Activated naive CD4-positive, alpha-beta T cell treated with anti-CD3 and anti-CD28 coated beads, Interleukin-2, amount 50 U/mL, for 24 hours (primary cell): ENCODE data around the gene SMDT1.
"Not testable (repeated sequence)": the region's sequence is repeated elsewhere in the genome, so short reads cannot be mapped to it uniquely, and the experiment has no call there.

Source experiments
- H3K27ac Mint-ChIP-seq: one replicate; pipeline ENCODE4 v1.8.0; 2021; ENCODE audit warnings: mild to moderate bottlenecking, mixed read lengths
- H3K27me3 Mint-ChIP-seq: one replicate; pipeline ENCODE4 v1.8.0; 2021; ENCODE audit warnings: mixed read lengths
- H3K36me3 Mint-ChIP-seq: one replicate; pipeline ENCODE4 v1.8.0; 2021; ENCODE audit warnings: mixed read lengths
- H3K4me1 Mint-ChIP-seq: one replicate; pipeline ENCODE4 v1.8.0; 2021; ENCODE audit warnings: mixed read lengths
- H3K4me3 Mint-ChIP-seq: one replicate; pipeline ENCODE4 v1.8.0; 2021; ENCODE audit warnings: mild to moderate bottlenecking, mixed read lengths
- H3K9me3 Mint-ChIP-seq: one replicate; pipeline ENCODE4 v1.8.0; 2021; ENCODE audit warnings: mixed read lengths

Gene SMDT1

GRCh38 chr22:42066937-42067336, 12.6 kb upstream of the SMDT1 start:
- Mint-ChIP-seq H3K9me3 (no peaks in the 10 kb centered on the region), H3K27me3 (no peaks in the 10 kb centered on the region), H3K36me3 (peaks cover 2% of the 10 kb centered on the region), H3K4me3 (no peak overlapping the region), H3K27ac (no peak overlapping the region), H3K4me1 (peaks cover 24% of the 10 kb centered on the region)

DNA sequence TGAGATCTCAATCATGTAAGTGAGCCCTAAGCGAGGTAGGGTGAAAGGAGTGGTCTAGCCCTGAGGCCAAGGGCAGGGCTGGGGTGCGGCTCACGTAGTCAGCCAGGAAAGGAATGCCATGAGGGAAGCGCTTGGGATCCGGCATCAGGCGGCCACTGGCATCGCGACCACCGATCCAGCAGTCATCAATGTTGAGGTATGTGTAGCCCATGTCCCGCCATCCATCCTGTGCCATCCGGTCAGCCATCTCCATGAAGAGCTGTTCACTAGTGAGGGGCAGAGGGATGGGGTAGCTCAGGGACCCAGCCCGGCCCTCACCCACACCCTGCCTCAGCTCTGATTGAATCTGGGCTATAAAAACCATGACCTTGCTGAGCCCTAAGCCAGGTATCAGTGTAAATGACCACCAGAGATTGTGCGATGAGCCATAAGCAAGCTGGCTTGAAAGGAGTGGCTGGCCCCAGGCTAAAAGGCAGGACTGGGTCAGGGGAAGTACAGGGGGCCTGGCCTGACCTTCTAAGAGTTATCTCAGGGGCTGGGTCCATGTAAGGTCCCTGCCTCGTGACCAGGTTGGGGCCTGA, 11.7 kb upstream of the SMDT1 start:
- Mint-ChIP-seq H3K36me3 (peaks cover 2% of the 10 kb centered on the region), H3K27ac (no peak overlapping the region), H3K4me1 (peaks cover 28% of the 10 kb centered on the region), H3K27me3 (no peaks in the 10 kb centered on the region), H3K4me3 (no peak overlapping the region), H3K9me3 (no peaks in the 10 kb centered on the region)

- peaks cover 2% of the 10 kb centered on the region for H3K36me3 Mint-ChIP-seq
- no peak overlapping the region for H3K4me3 Mint-ChIP-seq
- H3K4me1 Mint-ChIP-seq: peaks cover 34% of the 10 kb centered on the region
- no peaks in the 10 kb centered on the region for H3K27me3 Mint-ChIP-seq
- H3K27ac Mint-ChIP-seq: no peak overlapping the region
- H3K9me3 Mint-ChIP-seq: no peaks in the 10 kb centered on the region
These were observed 11.2 kb upstream of the SMDT1 start for GRCh38 chr22:42068291-42068690.

- H3K4me3 Mint-ChIP-seq: peak overlapping the region; percentile 90
- H3K27ac Mint-ChIP-seq: peak overlapping the region; percentile 65
- peaks cover 2% of the 10 kb centered on the region for H3K36me3 Mint-ChIP-seq
These were observed 9.5 kb upstream of the SMDT1 start for GRCh38 chr22:42069801-42070516.

GRCh38 chr22:42070517-42071422, 8.7 kb upstream of the SMDT1 start, which contains the start of gene NAGA:
NAGA (minus strand) TSS chr22:42070812; CDS start chr22:42070297, 515 bp downstream.
- Mint-ChIP-seq H3K36me3 (peaks cover 2% of the 10 kb centered on the region), H3K4me1 (peaks cover 44% of the 10 kb centered on the region)

More at GRCh38 chr22:42069801-42070516, 9.5 kb upstream of the SMDT1 start:
- Mint-ChIP-seq H3K27me3 (no peaks in the 10 kb centered on the region), H3K9me3 (no peaks in the 10 kb centered on the region), H3K4me1 (peaks cover 42% of the 10 kb centered on the region)

GRCh38 chr22:42071508-42071907, 8.0 kb upstream of the SMDT1 start:
- not testable (repeated sequence) for H3K27me3 Mint-ChIP-seq, H3K36me3 Mint-ChIP-seq, H3K9me3 Mint-ChIP-seq
- Mint-ChIP-seq H3K4me1 (peaks cover 44% of the 10 kb centered on the region), H3K27ac (peak overlapping the region; percentile 81), H3K4me3 (peak overlapping the region; percentile 90)

More at GRCh38 chr22:42070517-42071422, 8.7 kb upstream of the SMDT1 start, which contains the start of gene NAGA:
- no peaks in the 10 kb centered on the region for H3K27me3 Mint-ChIP-seq
- no peaks in the 10 kb centered on the region for H3K9me3 Mint-ChIP-seq
- peak within 1 kb of the TSS; percentile 81 for H3K27ac Mint-ChIP-seq
- peak within 1 kb of the TSS; percentile 90 for H3K4me3 Mint-ChIP-seq

- peak overlapping the region; percentile 73 for H3K4me3 Mint-ChIP-seq
These were observed 6.7 kb upstream of the SMDT1 start for GRCh38 chr22:42072606-42073330.

DNA sequence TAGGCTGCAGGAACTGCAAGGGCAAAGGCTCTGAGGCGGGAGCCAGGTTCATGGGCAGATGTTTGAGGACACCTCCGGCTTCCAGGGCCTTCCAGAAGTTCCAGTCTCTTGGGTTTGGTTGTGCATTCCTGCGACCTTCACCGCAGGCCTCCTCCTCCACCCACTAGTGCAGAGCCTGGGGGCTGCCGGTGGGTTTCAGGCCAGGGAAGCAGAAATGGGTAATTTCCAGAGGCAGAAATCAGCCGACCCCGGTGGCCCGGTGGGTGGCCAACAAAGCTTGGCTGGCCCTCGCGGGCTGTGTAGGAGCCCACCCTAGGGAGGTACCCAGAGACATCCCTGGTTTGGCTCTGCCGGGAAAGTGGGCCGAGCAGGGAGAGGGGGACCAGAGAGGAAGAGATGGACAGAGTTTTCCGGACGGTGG, 5.9 kb upstream of the SMDT1 start:
- Mint-ChIP-seq H3K4me1 (peaks cover 44% of the 10 kb centered on the region), H3K4me3 (peak overlapping the region; percentile 80), H3K9me3 (no peaks in the 10 kb centered on the region), H3K27ac (peak overlapping the region; percentile 51), H3K36me3 (no peaks in the 10 kb centered on the region), H3K27me3 (no peaks in the 10 kb centered on the region)

More at GRCh38 chr22:42072606-42073330, 6.7 kb upstream of the SMDT1 start:
- Mint-ChIP-seq H3K36me3 (no peaks in the 10 kb centered on the region), H3K9me3 (no peaks in the 10 kb centered on the region), H3K27ac (peak overlapping the region; percentile 15), H3K4me1 (peaks cover 44% of the 10 kb centered on the region), H3K27me3 (no peaks in the 10 kb centered on the region)

DNA sequence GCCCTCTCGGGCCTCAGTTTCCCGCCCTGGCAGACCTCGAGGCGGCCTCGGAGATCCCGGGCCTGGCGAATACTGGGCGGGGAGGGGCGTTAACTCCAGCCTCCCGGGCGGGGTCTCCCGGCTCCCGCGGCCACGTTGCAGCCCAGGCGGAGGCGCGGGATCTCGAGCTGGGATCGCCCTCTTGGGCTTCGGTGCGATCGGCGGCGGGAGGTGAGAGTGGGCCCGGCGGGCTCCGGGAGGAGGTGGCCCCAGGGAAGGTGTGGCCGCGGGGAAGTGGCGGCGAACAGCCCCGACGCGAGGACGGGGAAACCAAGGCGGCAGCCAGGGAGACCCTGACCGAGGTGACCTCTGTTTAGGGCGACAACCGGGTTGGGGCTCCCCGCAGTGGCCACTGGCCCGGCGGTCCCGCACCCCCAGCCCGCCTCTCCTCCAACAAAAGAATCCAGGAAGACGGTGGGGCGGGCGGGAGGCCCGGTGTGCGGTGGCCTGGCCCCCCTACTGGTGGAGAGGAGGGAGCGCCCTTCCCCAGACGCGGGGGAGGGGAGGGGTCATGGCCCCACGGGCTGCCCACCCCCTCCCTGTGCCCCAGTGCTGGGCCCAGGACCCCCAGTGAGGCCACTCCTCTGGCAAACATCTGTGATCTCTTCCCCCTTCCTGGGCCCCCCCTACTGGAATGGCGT, 5.2 kb upstream of the SMDT1 start, which contains the start of gene PHETA2:
TSS of gene PHETA2 (plus strand) at position 117 of the 680 bp plus-strand sequence. CDS start 3,046 bp downstream, outside the sequence.
- Mint-ChIP-seq H3K4me1 (peaks cover 47% of the 10 kb centered on the region), H3K27ac (peak within 1 kb of the TSS; percentile 51), H3K27me3 (no peaks in the 10 kb centered on the region), H3K4me3 (peak within 1 kb of the TSS; percentile 80), H3K36me3 (no peaks in the 10 kb centered on the region), H3K9me3 (no peaks in the 10 kb centered on the region)

- Mint-ChIP-seq H3K9me3 (no peaks in the 10 kb centered on the region), H3K4me1 (peaks cover 45% of the 10 kb centered on the region), H3K27me3 (no peaks in the 10 kb centered on the region), H3K36me3 (no peaks in the 10 kb centered on the region), H3K4me3 (peak overlapping the region; percentile 63), H3K27ac (peak overlapping the region; percentile 6)
These were observed 4.4 kb upstream of the SMDT1 start for GRCh38 chr22:42074846-42075676.

DNA sequence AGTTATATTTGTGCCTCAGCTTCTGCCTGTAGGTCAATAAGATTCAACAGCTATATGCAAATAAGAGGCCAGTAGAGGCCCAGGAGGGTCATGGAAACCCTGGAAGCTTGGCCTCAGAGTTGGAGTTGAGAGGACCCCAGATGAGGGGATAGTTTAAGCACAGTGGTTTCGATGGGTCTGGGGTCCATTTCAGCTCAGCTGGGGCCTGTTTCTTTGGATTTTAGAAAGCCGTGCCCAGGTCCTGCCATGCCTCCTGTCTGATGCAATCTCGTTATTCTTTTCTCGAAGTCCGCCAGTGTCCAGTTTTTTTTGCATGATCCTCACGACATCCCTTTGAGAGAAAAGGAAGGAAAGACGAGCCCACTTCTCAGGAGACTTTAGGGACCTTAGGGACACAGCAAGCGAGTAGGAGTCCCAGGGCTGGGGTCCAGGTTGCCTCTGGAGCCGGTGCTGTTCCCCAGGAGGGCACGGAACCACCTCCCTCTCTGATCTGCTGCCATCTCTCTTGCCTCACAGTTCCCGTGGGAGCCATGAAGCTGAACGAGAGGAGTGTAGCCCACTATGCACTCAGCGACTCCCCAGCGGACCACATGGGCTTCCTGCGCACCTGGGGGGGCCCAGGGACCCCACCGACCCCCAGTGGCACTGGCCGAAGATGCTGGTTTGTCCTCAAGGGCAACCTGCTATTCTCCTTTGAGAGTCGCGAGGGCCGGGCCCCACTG, 2.6 kb upstream of the SMDT1 start:
- Mint-ChIP-seq H3K36me3 (peaks cover 3% of the 10 kb centered on the region), H3K27ac (no peak overlapping the region), H3K4me3 (no peak overlapping the region), H3K9me3 (no peaks in the 10 kb centered on the region), H3K4me1 (peaks cover 40% of the 10 kb centered on the region), H3K27me3 (no peaks in the 10 kb centered on the region)

GRCh38 chr22:42077486-42078125, 1.9 kb upstream of the SMDT1 start:
- no peaks in the 10 kb centered on the region for H3K27me3 Mint-ChIP-seq
- H3K9me3 Mint-ChIP-seq: no peaks in the 10 kb centered on the region
- H3K27ac Mint-ChIP-seq: no peak overlapping the region
- no peak overlapping the region for H3K4me3 Mint-ChIP-seq
- H3K4me1 Mint-ChIP-seq: peaks cover 42% of the 10 kb centered on the region
- peaks cover 6% of the 10 kb centered on the region for H3K36me3 Mint-ChIP-seq
